DOHH2 (cell line): Measurements from ENCODE around the gene EIPR1.

Source experiments
- H3F3A ChIP-seq: fragments of 200-600 bp; sonication (generic), shearing (Covaris generic); 2 replicates; pipeline ENCODE4 v1.6.0; 2016; ENCODE audit warnings: antibody characterized with exemption, mild to moderate bottlenecking; ENCODE audit not compliant: control insufficient read depth, insufficient read depth
- H3K27ac ChIP-seq: fragments of 200-600 bp; sonication (generic); 2 replicates; pipeline ENCODE4 v1.5.1; 2014; ENCODE audit warnings: low read depth, mild to moderate bottlenecking, low read length, moderate library complexity
- H3K27me3 ChIP-seq: fragments of 200-600 bp; sonication (generic); 2 replicates; pipeline ENCODE4 v1.6.1; 2014; ENCODE audit warnings: mild to moderate bottlenecking, low read length, mixed read lengths; ENCODE audit not compliant: control insufficient read depth
- H3K36me3 ChIP-seq: fragments of 200-600 bp; sonication (generic); 2 replicates; pipeline ENCODE4 v1.6.1; 2014; ENCODE audit warnings: mild to moderate bottlenecking, low read length, moderate library complexity, mixed read lengths; ENCODE audit not compliant: control insufficient read depth
- H3K4me1 ChIP-seq: fragments of 200-600 bp; sonication (generic); 2 replicates; pipeline ENCODE4 v1.6.1; 2014; ENCODE audit warnings: mild to moderate bottlenecking, low read length, mixed read lengths; ENCODE audit not compliant: control insufficient read depth
- H3K4me2 ChIP-seq: fragments of 200-600 bp; sonication (generic); 2 replicates; pipeline ENCODE4 v1.6.0; 2014; ENCODE audit warnings: mild to moderate bottlenecking, low read length, moderate library complexity
- H3K4me3 ChIP-seq: fragments of 200-600 bp; sonication (generic); 2 replicates; pipeline ENCODE4 v1.5.1; 2014; ENCODE audit warnings: mild to moderate bottlenecking, low read length, mixed read lengths
- H3K79me2 ChIP-seq: fragments of 200-600 bp; sonication (generic); 2 replicates; pipeline ENCODE4 v1.6.1; 2014; ENCODE audit warnings: mild to moderate bottlenecking, low read length, mixed read lengths; ENCODE audit not compliant: control insufficient read depth
- H3K9me2 ChIP-seq: fragments of 200-600 bp; sonication (generic); replicated peaks from 2 replicates; pipeline ENCODE4 v1.6.1; 2014; ENCODE audit warnings: mild to moderate bottlenecking, low read length, mixed read lengths; ENCODE audit not compliant: control insufficient read depth
- H3K9me3 ChIP-seq: fragments of 200-600 bp; sonication (generic); 2 replicates; pipeline ENCODE4 v1.6.1; 2014; ENCODE audit warnings: antibody characterized with exemption, low read length, mixed read lengths; ENCODE audit not compliant: control insufficient read depth, insufficient read depth
- H4K20me1 ChIP-seq: fragments of 200-600 bp; sonication (generic); 2 replicates; pipeline ENCODE4 v1.6.0; 2014; ENCODE audit warnings: low read depth, mild to moderate bottlenecking, antibody characterized with exemption, low read length, moderate library complexity; ENCODE audit not compliant: control insufficient read depth, insufficient read depth
- CTCF ChIP-seq: fragments of 200-600 bp; sonication (generic); IDR thresholded peaks from one replicate; pipeline ENCODE4 v1.5.1; 2014; ENCODE audit warnings: antibody characterized with exemption, mild to moderate bottlenecking, low read depth, low read length; ENCODE audit not compliant: poor library complexity, severe bottlenecking
- EZH2phosphoT487 ChIP-seq: fragments of 200-600 bp; sonication (generic); IDR thresholded peaks from 2 replicates; pipeline ENCODE4 v1.6.1; 2017; ENCODE audit warnings: borderline replicate concordance, mild to moderate bottlenecking, antibody characterized with exemption, low read length, moderate library complexity, mixed read lengths

The EIPR1 gene

GRCh38 chr2:3175568-3175955 is 202.1 kb downstream of the EIPR1 start:
- Histone ChIP-seq H3K4me3 (no peak overlapping the region), H3K27ac (no peak overlapping the region), H3K27me3 (no peaks in the 10 kb centered on the region), H3K4me1 (no peaks in the 10 kb centered on the region), H3K9me2 (no peaks in the 10 kb centered on the region), H4K20me1 (no peaks in the 10 kb centered on the region; the same call in 1 of the 2 replicates), H3K9me3 (no peaks in the 10 kb centered on the region), H3F3A (no peaks in the 10 kb centered on the region), H3K4me2 (no peak overlapping the region), H3K36me3 (no peaks in the 10 kb centered on the region), H3K79me2 (no peaks in the 10 kb centered on the region)
- TF ChIP-seq EZH2phosphoT487 (no peak), CTCF (no peak)

DNA sequence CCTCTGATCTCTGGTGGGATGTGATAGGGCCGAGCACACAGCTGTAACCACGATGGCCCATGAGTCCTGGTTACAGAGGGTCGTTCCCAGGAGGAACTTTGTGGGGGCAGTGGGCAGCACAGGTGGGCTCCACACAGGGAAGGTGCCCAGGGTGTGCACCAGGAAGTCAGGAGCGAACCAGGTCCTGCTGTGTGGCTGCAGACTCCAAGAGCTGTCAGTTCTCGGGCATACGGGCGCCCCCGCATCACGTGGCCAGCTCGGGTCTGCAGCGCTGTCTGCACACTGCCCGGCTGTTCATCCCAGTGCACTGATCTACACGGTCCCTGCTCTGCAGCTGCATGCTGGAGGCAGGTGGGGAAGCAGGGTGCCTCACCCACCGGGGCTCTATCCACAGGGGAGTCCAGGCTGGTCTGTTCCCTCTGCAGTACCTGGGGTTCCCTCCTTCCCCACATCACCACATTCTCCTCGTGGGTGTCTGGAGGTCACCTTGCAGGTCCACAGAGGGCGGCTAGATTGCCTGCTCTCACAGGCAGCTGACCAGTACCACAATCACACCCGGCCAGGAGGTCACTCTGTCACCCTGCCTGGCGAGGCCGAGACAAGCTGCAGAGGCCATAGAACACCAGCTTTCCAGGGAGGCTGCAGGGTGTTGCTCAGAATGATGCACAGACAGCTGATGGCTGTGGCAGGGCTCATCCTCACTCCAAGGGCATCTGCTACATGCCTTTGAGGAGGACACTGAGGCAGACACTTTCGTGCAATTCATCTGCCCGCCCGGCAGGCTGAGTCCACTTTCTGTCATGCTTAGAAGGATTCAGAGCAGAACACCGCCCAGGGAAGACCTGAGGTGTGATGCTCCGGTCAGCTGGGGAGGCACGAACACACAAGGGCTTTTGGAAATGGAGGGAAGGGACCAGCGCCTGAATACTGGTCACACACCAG is 202.7 kb downstream of the EIPR1 start:
- H3K9me2 ChIP-seq = no peaks in the 10 kb centered on the region
- H3K4me3 ChIP-seq = no peak overlapping the region
- H3K79me2 ChIP-seq = no peaks in the 10 kb centered on the region
- no peaks in the 10 kb centered on the region; the same call in 1 of the 2 replicates for H4K20me1 ChIP-seq
- TF ChIP-seq CTCF (no peak), EZH2phosphoT487 (no peak)
- H3K4me1 ChIP-seq = no peaks in the 10 kb centered on the region
- no peak overlapping the region for H3K4me2 ChIP-seq
- H3K36me3 ChIP-seq = no peaks in the 10 kb centered on the region
- no peaks in the 10 kb centered on the region for H3F3A ChIP-seq
- no peaks in the 10 kb centered on the region for H3K9me3 ChIP-seq
- no peaks in the 10 kb centered on the region for H3K27me3 ChIP-seq
- no peak overlapping the region for H3K27ac ChIP-seq

GRCh38 chr2:3173031-3173430 is 204.6 kb downstream of the EIPR1 start:
- Histone ChIP-seq H3K4me2 (no peak overlapping the region), H3K4me3 (no peak overlapping the region), H4K20me1 (no peaks in the 10 kb centered on the region; the same call in 1 of the 2 replicates), H3K9me3 (no peaks in the 10 kb centered on the region), H3K27ac (no peak overlapping the region), H3K4me1 (no peaks in the 10 kb centered on the region), H3K79me2 (no peaks in the 10 kb centered on the region), H3F3A (no peaks in the 10 kb centered on the region), H3K9me2 (no peaks in the 10 kb centered on the region), H3K27me3 (no peaks in the 10 kb centered on the region), H3K36me3 (no peaks in the 10 kb centered on the region)
- no peak for TF ChIP-seq CTCF
- no peak for TF ChIP-seq EZH2phosphoT487
